HUES64 (cell line): ENCODE results near the gene PLAAT4.

Experiments
- H3K27ac ChIP-seq: 2 replicates; pipeline ENCODE4 v1.7.0; 2013; ENCODE audit warnings: low read depth, low read length, inconsistent platforms
- H3K27me3 ChIP-seq: 2 replicates; pipeline ENCODE4 v1.6.1; 2013; ENCODE audit warnings: mild to moderate bottlenecking, low read length; ENCODE audit not compliant: insufficient read depth
- H3K36me3 ChIP-seq: 2 replicates; pipeline ENCODE4 v1.6.1; 2013; ENCODE audit warnings: mild to moderate bottlenecking, low read length; ENCODE audit not compliant: insufficient read depth
- H3K4me1 ChIP-seq: 2 replicates; pipeline ENCODE4 v1.6.1; 2013; ENCODE audit warnings: mild to moderate bottlenecking, low read length, moderate library complexity; ENCODE audit not compliant: insufficient read depth
- H3K4me3 ChIP-seq: 2 replicates; pipeline ENCODE4 v1.5.1; 2013; ENCODE audit warnings: mild to moderate bottlenecking, low read length, moderate library complexity
- H3K9ac ChIP-seq: 2 replicates; pipeline ENCODE4 v1.6.1; 2013; ENCODE audit warnings: mild to moderate bottlenecking, low read depth, low read length
- H3K9me3 ChIP-seq: 2 replicates; pipeline ENCODE4 v1.6.1; 2013; ENCODE audit warnings: low read depth, low read length; ENCODE audit not compliant: insufficient read depth
- WGBS: fragments of 150-250, 120-280 bp; methylation state at CpG from one replicate; pipeline ENCODE4 v1.1.7; 2013; ENCODE audit warnings: missing lambda C conversion rate; 5-methylcytosine and 5-hydroxymethylcytosine counted together

PLAAT4 gene

DNA sequence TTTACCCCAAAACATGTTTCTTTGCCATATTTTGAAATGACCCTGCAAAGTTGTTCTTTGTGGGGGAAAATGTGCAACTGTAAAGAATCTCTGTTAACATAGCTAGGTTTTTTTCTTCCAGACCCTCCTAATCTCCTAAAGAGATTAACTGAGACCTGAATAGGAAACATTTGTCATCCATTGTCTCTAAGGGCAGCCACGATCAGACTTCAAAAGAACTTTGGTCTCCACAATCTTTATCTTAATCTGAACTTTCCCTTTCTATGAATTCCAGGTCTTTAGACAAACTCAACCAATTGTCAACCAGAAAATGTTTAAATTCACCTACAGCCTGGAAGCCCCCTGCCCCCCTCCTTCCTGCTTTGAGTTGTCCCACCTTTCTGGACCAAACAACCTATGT is 35.4 kb upstream of the PLAAT4 start:
- Histone ChIP-seq H3K27me3 (no peaks in the 10 kb centered on the region), H3K9ac (no peak overlapping the region), H3K9me3 (peaks cover 25% of the 10 kb centered on the region), H3K27ac (no peak overlapping the region), H3K4me3 (no peak overlapping the region), H3K4me1 (peaks cover 17% of the 10 kb centered on the region), H3K36me3 (no peaks in the 10 kb centered on the region; the same call in 1 of the 2 replicates)
- 75% methylated on average over 1 of the region's 1 CpG for WGBS

DNA sequence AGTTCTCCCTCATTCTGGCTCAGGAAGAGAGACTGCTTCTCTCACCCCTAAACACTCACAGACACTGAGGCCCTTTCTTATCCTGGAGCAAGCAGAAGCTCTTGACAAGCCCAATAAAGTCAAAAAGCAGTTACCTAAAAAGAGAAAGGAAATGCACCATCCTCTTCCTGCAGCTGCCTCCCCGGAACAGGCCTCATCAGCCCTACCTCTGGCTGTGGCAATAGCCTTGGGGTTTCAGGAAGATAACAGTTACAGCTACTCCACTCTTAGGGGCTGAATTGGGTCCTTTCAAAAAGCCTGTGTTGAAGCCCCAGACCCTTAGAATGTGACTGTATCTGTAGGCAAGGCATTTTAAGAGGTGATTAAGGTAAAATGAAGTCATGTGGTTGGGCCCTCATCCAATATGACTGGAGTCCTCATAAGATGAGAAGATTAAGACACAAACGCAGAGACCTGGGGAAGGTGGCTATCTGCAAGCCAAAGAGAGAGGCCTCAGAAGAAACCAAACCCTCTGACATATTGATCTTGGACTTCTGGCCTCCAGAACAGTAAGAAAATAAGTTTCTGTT is 34.3 kb upstream of the PLAAT4 start:
- WGBS = 85% methylated on average over 2 of the region's 2 CpGs
- Histone ChIP-seq H3K36me3 (no peaks in the 10 kb centered on the region; the same call in 1 of the 2 replicates), H3K9ac (no peak overlapping the region), H3K27me3 (no peaks in the 10 kb centered on the region), H3K4me1 (peaks cover 23% of the 10 kb centered on the region), H3K9me3 (peaks cover 25% of the 10 kb centered on the region), H3K27ac (no peak overlapping the region), H3K4me3 (no peak overlapping the region)

DNA sequence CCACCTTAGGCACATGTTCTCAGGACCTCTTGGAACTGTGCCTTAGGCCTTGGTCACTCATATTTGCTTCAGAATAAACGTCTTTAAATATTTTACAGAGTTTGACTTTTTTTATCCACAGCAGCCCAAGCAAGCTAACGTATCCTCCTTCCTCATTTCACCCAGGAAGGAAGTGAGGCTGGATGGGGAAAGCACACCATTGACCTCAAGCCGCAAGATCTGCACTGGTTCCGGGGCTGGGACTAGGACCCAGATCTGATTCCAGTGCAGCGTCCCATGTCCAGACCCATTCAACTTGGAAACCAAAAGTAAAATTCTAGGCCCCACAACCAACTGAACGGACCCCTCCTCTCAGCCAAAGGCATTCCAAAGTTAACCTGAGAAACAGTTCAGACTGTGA is 33.1 kb upstream of the PLAAT4 start:
- H3K9ac ChIP-seq = no peak overlapping the region
- peaks cover 25% of the 10 kb centered on the region for H3K4me1 ChIP-seq
- H3K27me3 ChIP-seq = no peaks in the 10 kb centered on the region
- no peak overlapping the region for H3K27ac ChIP-seq
- peaks cover 21% of the 10 kb centered on the region for H3K9me3 ChIP-seq
- WGBS = 95% methylated on average over 5 of the region's 6 CpGs
- no peak overlapping the region for H3K4me3 ChIP-seq
- H3K36me3 ChIP-seq = no peaks in the 10 kb centered on the region; the same call in 1 of the 2 replicates

DNA sequence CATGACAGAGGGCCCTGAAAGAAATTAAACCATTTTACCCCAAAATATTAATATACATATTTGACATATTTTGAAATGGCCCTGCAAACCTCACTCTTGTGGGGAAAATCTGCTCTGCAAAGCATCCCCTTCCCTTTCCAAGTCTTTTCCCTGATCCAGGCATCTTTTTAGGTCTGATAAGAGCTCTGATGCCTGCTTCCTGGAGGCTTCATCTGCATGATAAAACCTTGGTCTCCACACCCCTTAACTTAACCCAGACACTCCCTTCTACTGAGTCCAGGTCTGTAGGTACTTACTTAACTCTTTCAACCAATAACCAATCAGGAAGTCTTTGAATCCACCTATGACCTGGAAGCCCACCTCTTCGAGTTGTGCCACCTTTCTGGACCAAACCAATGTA is 32.6 kb upstream of the PLAAT4 start:
- no peak overlapping the region for H3K27ac ChIP-seq
- 82% methylated on average over 1 of the region's 1 CpG for WGBS

DNA sequence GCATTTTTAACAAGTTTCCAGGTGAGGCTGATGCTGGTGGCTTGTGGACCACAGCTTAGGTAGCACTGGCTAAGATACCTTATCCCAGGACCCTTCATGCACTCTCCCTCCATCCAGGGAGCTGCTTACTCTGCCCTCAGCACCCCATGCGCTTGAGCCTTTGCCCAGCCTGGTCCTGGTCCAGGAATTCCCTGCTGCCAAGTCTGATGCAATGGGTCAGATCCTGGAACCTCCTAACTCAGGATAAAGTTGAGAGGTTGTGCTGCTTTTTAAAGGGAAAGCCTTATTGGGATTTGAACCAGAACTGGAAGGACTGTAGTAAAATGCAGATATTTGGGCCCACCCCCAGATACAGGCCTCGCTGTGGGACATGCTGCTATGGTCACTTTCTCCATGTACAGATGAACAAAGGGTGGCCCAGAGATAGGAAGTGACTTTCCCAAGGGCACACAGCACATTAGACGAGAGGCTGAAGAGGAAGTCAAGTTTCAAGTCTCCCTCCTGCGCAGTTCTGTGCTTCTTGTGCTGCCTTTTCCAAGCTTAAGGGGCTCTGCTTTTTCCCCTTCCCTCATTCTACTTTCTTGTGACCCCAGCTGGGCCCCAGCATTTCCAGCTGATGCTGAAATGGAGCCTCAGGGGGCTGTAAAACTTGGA is 31.5 kb upstream of the PLAAT4 start:
- H3K9ac ChIP-seq = no peak overlapping the region
- peaks cover 25% of the 10 kb centered on the region for H3K4me1 ChIP-seq
- peaks cover 8% of the 10 kb centered on the region for H3K9me3 ChIP-seq
- 94% methylated on average over 4 of the region's 4 CpGs for WGBS
- no peak overlapping the region for H3K4me3 ChIP-seq
- H3K36me3 ChIP-seq = no peaks in the 10 kb centered on the region
- H3K27me3 ChIP-seq = no peaks in the 10 kb centered on the region
- no peak overlapping the region for H3K27ac ChIP-seq

More for the DNA sequence above, 32.6 kb upstream of the PLAAT4 start:
- Histone ChIP-seq H3K9me3 (peaks cover 18% of the 10 kb centered on the region), H3K36me3 (no peaks in the 10 kb centered on the region; the same call in 1 of the 2 replicates), H3K27me3 (no peaks in the 10 kb centered on the region), H3K9ac (no peak overlapping the region), H3K4me3 (no peak overlapping the region), H3K4me1 (peaks cover 25% of the 10 kb centered on the region)

DNA sequence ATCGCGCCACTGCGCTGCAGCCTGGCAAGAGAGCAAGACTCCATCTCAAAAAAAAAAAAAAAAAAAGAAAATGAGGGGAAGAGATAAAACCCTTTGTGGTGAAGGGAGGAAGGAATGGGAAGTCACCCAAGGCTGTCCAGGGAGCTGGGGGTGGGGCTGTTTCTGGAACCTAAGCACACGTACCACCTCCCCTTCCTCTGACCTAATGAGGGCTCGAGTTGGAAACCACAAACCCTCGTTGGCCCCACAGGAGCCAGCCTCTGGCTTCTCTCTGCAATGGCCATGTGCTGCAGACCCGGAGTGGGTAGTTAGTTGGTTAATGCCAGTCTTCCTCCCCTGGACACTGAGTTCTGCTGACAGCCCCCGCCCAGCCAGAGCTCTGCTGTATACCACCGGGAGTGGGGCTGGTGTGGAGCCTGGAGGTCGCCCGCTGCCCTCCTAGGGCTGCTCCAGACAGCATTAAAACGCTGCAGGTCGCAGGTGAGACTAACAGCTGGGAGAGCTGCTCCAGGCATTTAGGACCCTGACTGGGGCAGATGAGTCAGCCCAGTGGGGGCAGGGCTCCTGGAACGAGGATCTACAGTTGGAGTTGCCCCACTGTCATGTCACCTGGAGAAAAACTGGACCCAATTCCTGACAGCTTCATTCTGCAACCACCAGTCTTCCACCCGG is 30.6 kb upstream of the PLAAT4 start, which contains the start of gene LGALS12:
TSS of gene LGALS12 (plus strand) at position 228 of the 672 bp plus-strand sequence. CDS start at position 603, 375 bp downstream.
- Histone ChIP-seq H3K36me3 (no peaks in the 10 kb centered on the region), H3K4me3 (no peak within 1 kb of the TSS), H3K9ac (no peak within 1 kb of the TSS), H3K27me3 (no peaks in the 10 kb centered on the region), H3K9me3 (no peaks in the 10 kb centered on the region), H3K27ac (no peak within 1 kb of the TSS), H3K4me1 (peaks cover 31% of the 10 kb centered on the region)
- WGBS = 55% methylated on average over 15 of the region's 15 CpGs

DNA sequence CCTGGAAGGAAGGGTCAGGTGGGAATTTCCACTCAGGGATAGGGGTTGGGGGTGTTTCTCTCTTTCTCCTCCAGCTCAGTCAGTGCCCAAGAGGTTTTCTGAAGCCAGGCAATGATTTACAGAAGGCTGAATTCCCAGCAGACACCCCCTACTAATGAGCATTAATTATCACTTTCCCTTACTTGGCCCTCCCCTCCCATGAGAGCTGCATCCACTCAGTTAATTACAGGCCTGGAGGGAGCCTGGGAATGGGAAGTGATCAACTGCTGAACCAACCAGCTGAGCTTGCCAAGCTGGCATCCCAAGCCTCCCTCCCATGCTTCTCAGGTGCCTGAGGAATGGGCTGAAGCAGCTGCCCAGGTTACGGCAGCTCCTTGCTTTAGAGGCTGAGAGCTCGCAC is 29.7 kb upstream of the PLAAT4 start:
- Histone ChIP-seq H3K4me1 (peaks cover 34% of the 10 kb centered on the region), H3K4me3 (no peak overlapping the region), H3K9me3 (no peaks in the 10 kb centered on the region), H3K27me3 (no peaks in the 10 kb centered on the region), H3K36me3 (no peaks in the 10 kb centered on the region), H3K9ac (no peak overlapping the region), H3K27ac (no peak overlapping the region)
- 94% methylated on average over 2 of the region's 2 CpGs for WGBS

DNA sequence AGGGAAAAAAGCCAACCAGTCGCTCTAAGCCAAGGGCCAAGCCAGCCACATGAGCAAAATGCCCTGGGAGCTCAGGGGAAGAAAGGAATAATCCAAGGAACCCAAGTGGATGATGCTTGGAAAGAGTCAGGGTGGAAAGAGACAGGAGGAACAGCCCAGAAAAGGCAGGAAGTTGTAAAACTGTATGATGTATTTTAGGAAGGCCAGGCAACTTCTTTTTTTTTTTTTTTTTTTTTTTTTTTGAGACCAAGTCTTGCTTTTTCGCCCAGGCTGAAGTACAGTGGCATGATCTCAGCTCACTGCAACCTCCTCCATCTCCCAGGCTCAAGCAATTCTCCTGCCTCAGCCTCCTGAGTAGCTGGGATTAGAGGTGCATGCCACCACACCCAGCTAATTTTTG is 29.1 kb upstream of the PLAAT4 start:
- WGBS = 89% methylated on average over 2 of the region's 2 CpGs
- Histone ChIP-seq H3K4me1 (peaks cover 34% of the 10 kb centered on the region), H3K9ac (no peak overlapping the region), H3K36me3 (no peaks in the 10 kb centered on the region), H3K27me3 (no peaks in the 10 kb centered on the region), H3K9me3 (no peaks in the 10 kb centered on the region), H3K27ac (no peak overlapping the region), H3K4me3 (no peak overlapping the region)

DNA sequence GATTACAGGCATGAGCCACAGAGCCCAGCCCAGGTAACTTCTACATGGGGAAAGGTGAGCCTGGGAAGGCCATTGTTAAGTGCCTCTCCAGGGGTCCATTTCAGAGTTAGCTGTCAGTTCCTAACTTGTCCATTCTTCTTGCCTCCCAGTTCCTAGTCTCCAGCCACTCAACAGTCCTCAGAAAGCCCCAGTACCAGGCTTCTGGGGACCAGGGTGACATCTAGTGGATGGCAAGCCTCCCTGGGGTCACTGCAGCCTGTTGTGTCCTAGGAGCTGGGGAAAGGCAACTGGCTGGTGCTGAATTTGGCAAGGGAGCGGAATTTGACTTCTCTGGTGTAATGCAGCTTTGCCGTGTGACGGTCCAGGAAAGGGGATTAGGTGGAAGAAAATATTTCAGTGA is 28.6 kb upstream of the PLAAT4 start:
- no peaks in the 10 kb centered on the region for H3K9me3 ChIP-seq
- 69% methylated on average over 3 of the region's 3 CpGs for WGBS
- H3K27me3 ChIP-seq = no peaks in the 10 kb centered on the region
- H3K4me1 ChIP-seq = peaks cover 31% of the 10 kb centered on the region
- H3K9ac ChIP-seq = no peak overlapping the region
- no peaks in the 10 kb centered on the region for H3K36me3 ChIP-seq
- no peak overlapping the region for H3K27ac ChIP-seq
- H3K4me3 ChIP-seq = no peak overlapping the region

DNA sequence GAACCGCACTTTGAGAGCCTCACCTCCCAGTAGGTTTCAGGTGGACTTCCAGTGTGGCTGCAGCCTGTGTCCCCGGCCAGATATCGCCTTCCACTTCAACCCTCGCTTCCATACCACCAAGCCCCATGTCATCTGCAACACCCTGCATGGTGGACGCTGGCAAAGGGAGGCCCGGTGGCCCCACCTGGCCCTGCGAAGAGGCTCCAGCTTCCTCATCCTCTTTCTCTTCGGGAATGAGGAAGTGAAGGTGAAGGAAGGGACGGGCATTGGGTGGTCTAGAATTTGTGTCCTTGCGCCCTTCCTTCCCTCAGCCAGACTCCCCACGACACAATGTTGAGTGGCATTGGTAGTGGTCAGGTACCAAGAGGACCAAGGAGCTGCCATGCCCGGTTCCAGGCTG is 27.9 kb upstream of the PLAAT4 start:
- WGBS = 93% methylated on average over 12 of the region's 12 CpGs
- Histone ChIP-seq H3K27me3 (no peaks in the 10 kb centered on the region), H3K36me3 (no peaks in the 10 kb centered on the region), H3K27ac (no peak overlapping the region), H3K4me3 (no peak overlapping the region), H3K4me1 (peaks cover 26% of the 10 kb centered on the region), H3K9ac (no peak overlapping the region), H3K9me3 (no peaks in the 10 kb centered on the region)

DNA sequence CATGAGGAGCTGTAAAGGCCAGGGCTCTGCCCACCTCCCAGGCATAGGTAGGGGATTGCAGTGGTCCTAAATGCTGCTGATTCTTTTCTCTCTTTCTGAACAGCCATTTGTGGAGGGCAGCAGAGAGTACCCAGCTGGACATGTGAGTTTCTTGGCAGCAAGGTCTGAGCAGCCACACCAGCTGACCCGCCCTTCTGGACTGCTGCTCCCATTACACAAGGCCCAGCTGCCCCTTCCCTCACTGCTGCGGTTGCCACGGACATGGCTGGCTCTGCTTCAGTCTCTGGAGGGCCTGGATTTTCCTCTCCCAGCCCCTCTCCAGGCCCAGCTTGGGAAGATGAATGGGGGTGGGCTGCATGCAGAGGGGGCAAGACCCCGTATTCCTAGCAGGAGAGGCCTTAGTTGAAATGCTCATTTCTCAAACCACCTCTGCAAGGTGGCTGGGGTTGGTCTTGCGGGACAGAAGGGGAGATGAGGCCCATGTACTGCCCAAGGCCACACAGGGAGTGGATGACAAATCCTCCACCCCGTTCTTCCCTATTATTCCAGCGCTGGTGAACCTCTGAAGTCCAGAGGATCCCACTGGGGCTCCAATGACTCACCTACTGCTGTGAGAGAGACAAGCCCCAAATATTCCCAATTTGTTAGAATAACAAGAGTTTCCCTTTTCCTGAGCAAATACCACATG is 26.1 kb upstream of the PLAAT4 start:
- Histone ChIP-seq H3K4me3 (no peak overlapping the region), H3K27me3 (no peaks in the 10 kb centered on the region), H3K36me3 (no peaks in the 10 kb centered on the region), H3K4me1 (peaks cover 20% of the 10 kb centered on the region), H3K9ac (no peak overlapping the region), H3K27ac (no peak overlapping the region), H3K9me3 (no peaks in the 10 kb centered on the region)
- 66% methylated on average over 7 of the region's 7 CpGs for WGBS
